Endothelial cell of umbilical vein (primary cell): ENCODE results near the gene NELL2. TPM values are rescaled to one million over a fixed set of nuclear protein-coding genes. Genes with fewer than 3 reads are reported as not detected.

ENCODE experiments used
- BruUV-seq: library from RNA; stranded (reverse); fragments of 400-500 nt; replicated peaks from 2 replicates; lab custom pipeline; 2021; lab: Mats Ljungman, UMichigan
- CTCF ChIA-PET: fragments of 300-600, 350-600 bp; sonication (Branson Sonifier 250); formaldehyde crosslinking; loops from one replicate; lab custom pipeline; 2021; ENCODE audit warnings: antibody characterized with exemption, inconsistent platforms; lab: Charles Lee
- POLR2A ChIA-PET: fragments of 300-600, 350-600 bp; sonication (Branson Sonifier 250); formaldehyde crosslinking; loops from one replicate; lab custom pipeline; 2021; ENCODE audit warnings: antibody characterized with exemption, inconsistent platforms; lab: Charles Lee
- DNase-seq: peaks from one replicate; pipeline ENCODE4 v3.0.0-alpha.2; 2011; ENCODE audit warnings: low read depth, low spot score
- FAIRE-seq: peaks from 2 replicates; lab custom pipeline; 2011; peaks lifted over from hg19 to GRCh38; lab: Jason Lieb, UNC
- H2AFZ ChIP-seq: 2 replicates; pipeline ENCODE4 v1.6.0; 2012; ENCODE audit warnings: low read depth, low read length, control low read depth, inconsistent platforms
- H3K27ac ChIP-seq: 2 replicates; pipeline ENCODE4 v1.5.1; 2011; ENCODE audit warnings: low read depth, mild to moderate bottlenecking, control low read depth, low read length, moderate library complexity; ENCODE audit not compliant: insufficient read depth
- H3K27me3 ChIP-seq, 2 experiments: 2 replicates each; pipeline versions ENCODE4 v1.6.0 to v1.6.1; 2011; ENCODE audit warnings: low read length in 2 of 2, mixed read lengths in 1 of 2; ENCODE audit not compliant: control insufficient read depth in 2 of 2, insufficient read depth in 2 of 2
- H3K36me3 ChIP-seq, 2 experiments: 2 replicates in 1 of 2; 3 replicates in 1 of 2; pipeline ENCODE4 v1.5.1; 2011; ENCODE audit warnings: low read length in 2 of 2, mild to moderate bottlenecking in 1 of 2, moderate library complexity in 1 of 2; ENCODE audit not compliant: control insufficient read depth in 2 of 2, insufficient read depth in 2 of 2; ENCODE audit errors: extremely low read depth in 1 of 2
- H3K4me1 ChIP-seq: 3 replicates; pipeline ENCODE4 v1.5.1; 2011; ENCODE audit warnings: mild to moderate bottlenecking, low read length; ENCODE audit not compliant: control insufficient read depth, insufficient read depth; ENCODE audit errors: extremely low read depth
- H3K4me2 ChIP-seq: 2 replicates; pipeline ENCODE4 v1.6.1; 2011; ENCODE audit warnings: low read length, control low read depth, mixed read lengths; ENCODE audit not compliant: insufficient read depth
- H3K4me3 ChIP-seq, 3 experiments: fragments of 200-600 bp in 1 of 3; sonication (generic), shearing (Covaris generic) in 1 of 3; replicated peaks in 1 of 3; 2 replicates each; pipeline ENCODE4 v1.5.1; 2011 to 2016; ENCODE audit warnings: control low read depth in 3 of 3, low read length in 3 of 3, mild to moderate bottlenecking in 2 of 3, inconsistent platforms in 1 of 3, low read depth in 1 of 3, moderate library complexity in 1 of 3; ENCODE audit not compliant: insufficient read depth in 1 of 3
- H3K79me2 ChIP-seq: 2 replicates; pipeline ENCODE4 v1.6.0; 2012; ENCODE audit warnings: low read length, inconsistent platforms; ENCODE audit not compliant: control insufficient read depth, insufficient read depth
- H3K9ac ChIP-seq: replicated peaks from 2 replicates; pipeline ENCODE3; 2011; ENCODE audit warnings: low read length, control low read depth; ENCODE audit not compliant: insufficient read depth; ENCODE audit errors: extremely low read depth
- H3K9me1 ChIP-seq: replicated peaks from 3 replicates; pipeline ENCODE4 v1.6.0; 2011; ENCODE audit warnings: mild to moderate bottlenecking, low read length; ENCODE audit not compliant: control insufficient read depth, insufficient read depth; ENCODE audit errors: extremely low read depth
- H3K9me3 ChIP-seq: replicated peaks from 2 replicates; pipeline ENCODE4 v1.5.1; 2012; ENCODE audit warnings: low read length, inconsistent platforms; ENCODE audit not compliant: control insufficient read depth, insufficient read depth
- H4K20me1 ChIP-seq: replicated peaks from 2 replicates; pipeline ENCODE3; 2011; ENCODE audit warnings: mild to moderate bottlenecking, low read length; ENCODE audit not compliant: control insufficient read depth, insufficient read depth; ENCODE audit errors: extremely low read depth
- FOS ChIP-seq: IDR thresholded peaks from 2 replicates; pipeline ENCODE4 v1.6.1; 2011; ENCODE audit warnings: mild to moderate bottlenecking, low read length, moderate library complexity, borderline replicate concordance; ENCODE audit not compliant: insufficient read depth
- GATA2 ChIP-seq: IDR thresholded peaks from 2 replicates; pipeline ENCODE4 v1.7.0; 2011; ENCODE audit warnings: low read depth, mild to moderate bottlenecking, moderate library complexity, mixed read lengths, low read length; ENCODE audit not compliant: insufficient read length, insufficient read depth
- MAX ChIP-seq: IDR thresholded peaks from 2 replicates; pipeline ENCODE4 v1.6.1; 2011; ENCODE audit not compliant: insufficient read depth, insufficient read length
- POLR2A ChIP-seq: IDR thresholded peaks from 2 replicates; pipeline ENCODE4 v1.6.1; 2012; ENCODE audit warnings: low read depth, mild to moderate bottlenecking, control low read depth, low read length
- POLR2AphosphoS5 ChIP-seq: IDR thresholded peaks from 2 replicates; pipeline ENCODE4 v1.6.1; 2012; ENCODE audit warnings: low read depth, mild to moderate bottlenecking, control low read depth, low read length, moderate library complexity; ENCODE audit not compliant: insufficient read depth
- dilution Hi-C: fragments of 300-500 bp; cut with MboI; formaldehyde crosslinking; loops from one replicate; pipeline ENCODE4 v1.15.0; 2019; ENCODE audit warnings: low sequenced_read_pairs; ENCODE audit not compliant: extremely low pct_ligation_motif_present
- intact Hi-C: fragments of 100-400 bp; cut with micrococcal nuclease; formaldehyde crosslinking; loops from one replicate; pipeline ENCODE4 v1.10.0; 2022
- polyA plus RNA-seq, 4 experiments: library from polyadenylated mRNA; depleted of rRNA in 3 of 4; stranded (reverse) in 3 of 4; unstranded in 1 of 4; fragments of >200 nt; gene quantifications; 2 replicates each; pipeline versions ENCODE4 v1.2.1 to v1.2.3, GENCODE V29; 2011 to 2012; ENCODE audit warnings: missing spikeins in 1 of 4
- total RNA-seq: library from RNA; stranded (reverse); gene quantifications from 2 replicates; pipeline ENCODE4 v1.2.3, GENCODE V29; 2021

Gene NELL2
- total and polyA plus RNA-seq, 2 donors (not counting 3 experiments of a cell fraction or from before 2014, with no cell fraction given): 0.11 to 0.49 TPM

- dilution Hi-C loops: no loop called here
- FAIRE-seq (no peak), DNase-seq (no peak)
- no TSS peak for BruUV-seq
- intact Hi-C loops: no loop called here
- POLR2A ChIA-PET: no interaction called here
- H3K79me2 ChIP-seq: no peaks in the 10 kb centered on the region
- H3K4me1 ChIP-seq: no peaks in the 10 kb centered on the region
- H3K4me3 ChIP-seq: no peak overlapping the region
- TF ChIP-seq POLR2A: no peak
- no peak for TF ChIP-seq GATA2
- CTCF ChIA-PET: interaction anchor here (1.1 kb wide), 1 partner anchor 18 kb away, joined by 3 read pairs; no protein-coding TSS in a partner anchor
- no peak overlapping the region for H3K9ac ChIP-seq
- H3K9me1 ChIP-seq: no peaks in the 10 kb centered on the region
- H3K36me3 ChIP-seq: no peaks in the 10 kb centered on the region
- no peak overlapping the region for H3K27ac ChIP-seq
- no peaks in the 10 kb centered on the region for H4K20me1 ChIP-seq
- H3K4me2 ChIP-seq: no peak overlapping the region
- H2AFZ ChIP-seq: no peak overlapping the region
- no peaks in the 10 kb centered on the region for H3K9me3 ChIP-seq
- H3K27me3 ChIP-seq: no peaks in the 10 kb centered on the region
Measured at GRCh38 chr12:44848703-44849085, 27.4 kb downstream of the NELL2 start.

- H3K9ac ChIP-seq: no peak overlapping the region
- no peak overlapping the region for H2AFZ ChIP-seq
- no peaks in the 10 kb centered on the region for H4K20me1 ChIP-seq
- no TSS peak for BruUV-seq
- DNase-seq (no peak), FAIRE-seq (no peak)
- intact Hi-C loops (no loop called here), dilution Hi-C loops (no loop called here)
- H3K4me2 ChIP-seq: no peak overlapping the region
- ChIA-PET POLR2A (no interaction called here), CTCF (interaction anchor here (1.1 kb wide), 1 partner anchor 18 kb away, joined by 3 read pairs; no protein-coding TSS in a partner anchor)
- H3K4me3 ChIP-seq: no peak overlapping the region
- no peaks in the 10 kb centered on the region for H3K9me3 ChIP-seq
- H3K27me3 ChIP-seq: no peaks in the 10 kb centered on the region
- no peaks in the 10 kb centered on the region for H3K4me1 ChIP-seq
- no peaks in the 10 kb centered on the region for H3K9me1 ChIP-seq
- no peak for TF ChIP-seq FOS
- no peak for TF ChIP-seq POLR2AphosphoS5
- no peak for TF ChIP-seq MAX
- no peaks in the 10 kb centered on the region for H3K36me3 ChIP-seq
- H3K79me2 ChIP-seq: no peaks in the 10 kb centered on the region
- no peak overlapping the region for H3K27ac ChIP-seq
Measured at GRCh38 chr12:44847888-44848702, 28.0 kb downstream of the NELL2 start.
